Activated CD4-positive, alpha-beta memory T cell treated with anti-CD3 and anti-CD28 coated beads for 36 hours (primary cell): Measurements from ENCODE around the gene MUC2. TPM values are rescaled to one million over a fixed set of nuclear protein-coding genes. Genes with fewer than 3 reads are reported as not detected.

ENCODE experiments used
- CTCF ChIA-PET: fragments of 350-600 bp; sonication (Branson Sonifier 250); formaldehyde crosslinking; loops from one replicate; lab custom pipeline; 2021; ENCODE audit warnings: antibody characterized with exemption, inconsistent platforms; lab: Charles Lee
- POLR2A ChIA-PET: fragments of 350-600 bp; sonication (Branson Sonifier 250); formaldehyde crosslinking; loops from one replicate; lab custom pipeline; 2021; ENCODE audit warnings: antibody characterized with exemption; lab: Charles Lee
- DNase-seq: peaks from one replicate; pipeline ENCODE4 v3.0.0-alpha.2; 2020
- H3K27ac Mint-ChIP-seq: one replicate; pipeline ENCODE4 v1.8.0; 2021; ENCODE audit warnings: mixed read lengths
- H3K27me3 Mint-ChIP-seq: one replicate; pipeline ENCODE4 v1.8.0; 2021; ENCODE audit warnings: mixed read lengths
- H3K36me3 Mint-ChIP-seq: one replicate; pipeline ENCODE4 v1.8.0; 2021; ENCODE audit warnings: mixed read lengths
- H3K4me1 Mint-ChIP-seq: one replicate; pipeline ENCODE4 v1.8.0; 2021; ENCODE audit warnings: low read depth, mixed read lengths
- H3K4me3 Mint-ChIP-seq: one replicate; pipeline ENCODE4 v1.8.0; 2021; ENCODE audit warnings: mild to moderate bottlenecking, mixed read lengths
- H3K9me3 Mint-ChIP-seq: one replicate; pipeline ENCODE4 v1.8.0; 2021; ENCODE audit warnings: mixed read lengths
- intact Hi-C: fragments of 100-400 bp; cut with micrococcal nuclease; formaldehyde crosslinking; loops from one replicate; pipeline ENCODE4 v1.15.1; 2023
- total RNA-seq, 2 experiments: library from RNA; stranded (reverse); gene quantifications; one replicate each; pipeline ENCODE4 v1.2.3, GENCODE V29; 2021

MUC2 gene
- total RNA-seq, 2 experiments from 2014 or later = not detected

DNA sequence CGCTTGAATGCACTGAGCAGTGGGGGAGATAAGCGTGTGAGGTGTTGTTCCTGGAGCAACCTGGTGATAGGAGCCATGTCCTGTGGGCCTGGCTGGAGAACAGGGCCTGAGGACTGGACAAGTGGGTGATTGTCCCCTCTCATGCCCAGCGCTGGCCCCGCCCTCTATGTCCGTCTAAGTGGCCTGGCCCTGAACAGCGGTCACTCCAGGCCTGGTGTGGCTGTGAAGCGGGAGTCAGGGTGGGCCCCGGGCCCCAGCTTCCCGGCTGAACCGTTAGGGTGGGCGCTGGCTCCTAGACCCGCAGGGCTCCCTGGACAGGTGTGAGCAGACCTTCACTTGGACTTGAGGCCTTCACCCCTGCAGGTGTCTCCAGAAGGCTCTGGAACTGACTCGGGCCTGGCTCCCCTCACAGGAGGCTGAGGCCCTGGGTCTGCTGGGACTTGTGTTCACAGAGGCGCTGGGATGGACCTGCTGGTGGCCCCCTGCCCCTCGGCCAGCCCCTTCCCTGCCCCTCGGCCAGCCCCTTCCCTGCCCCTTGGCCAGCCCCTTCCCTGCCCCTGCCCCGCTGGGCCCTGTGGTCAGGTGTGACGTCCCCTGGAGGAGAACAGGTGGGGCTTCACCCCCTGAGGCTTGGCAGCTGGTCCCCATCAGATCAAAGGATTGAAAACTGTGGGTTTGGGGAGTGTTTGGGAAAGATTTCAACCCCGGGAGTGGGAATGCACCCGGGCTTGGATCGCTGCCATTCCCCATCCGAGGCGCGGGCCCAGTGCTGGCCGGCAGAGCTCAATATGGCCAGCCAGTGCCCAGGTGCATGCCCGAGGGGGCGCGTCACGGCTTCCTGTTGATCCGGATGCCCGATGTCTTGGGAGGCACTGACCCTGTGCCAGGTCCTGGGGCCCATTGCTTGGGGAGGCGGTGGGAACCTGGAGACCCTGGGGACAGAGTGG, 34.9 kb upstream of the MUC2 start:
- intact Hi-C loops = no loop called here

GRCh38 chr11:1040428-1041148, 34.1 kb upstream of the MUC2 start:
- Mint-ChIP-seq H3K27me3 (no peaks in the 10 kb centered on the region), H3K36me3 (no peaks in the 10 kb centered on the region), H3K9me3 (no peaks in the 10 kb centered on the region), H3K4me1 (no peaks in the 10 kb centered on the region), H3K27ac (no peak overlapping the region), H3K4me3 (no peak overlapping the region)
- DNase-seq = no peak
- ChIA-PET CTCF (interaction anchor here (0.5 to 1.0 kb wide), 2 partner anchors 116 to 344 kb away, joined by 3 read pairs; no protein-coding TSS in a partner anchor), POLR2A (no interaction called here)
- intact Hi-C loops = no loop called here

More for the DNA sequence above, 34.9 kb upstream of the MUC2 start:
- POLR2A ChIA-PET = no interaction called here
- H3K9me3 Mint-ChIP-seq = no peaks in the 10 kb centered on the region
- CTCF ChIA-PET = no interaction called here
- no peaks in the 10 kb centered on the region for H3K36me3 Mint-ChIP-seq
- no peak overlapping the region for H3K4me3 Mint-ChIP-seq
- H3K27ac Mint-ChIP-seq = no peak overlapping the region
- DNase-seq = no peak
- H3K4me1 Mint-ChIP-seq = no peaks in the 10 kb centered on the region
- H3K27me3 Mint-ChIP-seq = no peaks in the 10 kb centered on the region

DNA sequence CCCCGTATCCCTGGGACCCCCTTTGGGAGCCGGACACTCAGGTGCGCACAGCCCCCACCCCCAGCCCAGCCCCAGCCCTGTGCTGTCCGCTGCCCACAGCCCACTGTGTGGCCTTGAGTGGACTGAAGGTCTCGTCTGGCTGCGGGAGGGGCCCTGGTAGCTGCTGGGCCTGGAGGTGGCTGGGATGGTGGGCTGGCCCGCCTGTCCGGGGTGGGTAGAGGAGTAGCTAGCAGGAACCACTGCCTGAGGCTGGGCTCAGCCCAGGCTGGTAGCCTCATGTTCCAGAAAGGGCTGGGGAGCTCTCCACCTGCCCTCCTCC, 33.6 kb upstream of the MUC2 start:
- H3K4me1 Mint-ChIP-seq = no peaks in the 10 kb centered on the region
- no peak for DNase-seq
- H3K9me3 Mint-ChIP-seq = no peaks in the 10 kb centered on the region
- no peak overlapping the region for H3K27ac Mint-ChIP-seq
- intact Hi-C loops = no loop called here
- no peaks in the 10 kb centered on the region for H3K27me3 Mint-ChIP-seq
- ChIA-PET POLR2A (no interaction called here), CTCF (interaction anchor here (0.5 to 1.0 kb wide), 2 partner anchors 117 to 344 kb away, joined by 3 read pairs; no protein-coding TSS in a partner anchor)
- H3K4me3 Mint-ChIP-seq = no peak overlapping the region
- no peaks in the 10 kb centered on the region for H3K36me3 Mint-ChIP-seq

GRCh38 chr11:1041471-1041870, 33.2 kb upstream of the MUC2 start:
- Mint-ChIP-seq H3K27me3 (peaks cover 3% of the 10 kb centered on the region), H3K4me3 (no peak overlapping the region), H3K9me3 (no peaks in the 10 kb centered on the region), H3K36me3 (no peaks in the 10 kb centered on the region), H3K4me1 (no peaks in the 10 kb centered on the region), H3K27ac (no peak overlapping the region)
- DNase-seq = no peak
- CTCF ChIA-PET = interaction anchor here (1.0 kb wide), 1 partner anchor 117 kb away, joined by 3 read pairs; no protein-coding TSS in a partner anchor
- intact Hi-C loops = no loop called here
- POLR2A ChIA-PET = no interaction called here

- intact Hi-C loops = no loop called here
- CTCF ChIA-PET = interaction anchor here (1.0 kb wide), 1 partner anchor 118 kb away, joined by 3 read pairs; no protein-coding TSS in a partner anchor
- no peaks in the 10 kb centered on the region for H3K9me3 Mint-ChIP-seq
- POLR2A ChIA-PET = no interaction called here
- peaks cover 5% of the 10 kb centered on the region for H3K27me3 Mint-ChIP-seq
- no peaks in the 10 kb centered on the region for H3K4me1 Mint-ChIP-seq
- no peak overlapping the region for H3K4me3 Mint-ChIP-seq
- no peak overlapping the region for H3K27ac Mint-ChIP-seq
- H3K36me3 Mint-ChIP-seq = no peaks in the 10 kb centered on the region
- no peak for DNase-seq
These were observed 32.6 kb upstream of the MUC2 start for GRCh38 chr11:1041936-1042608.

DNA sequence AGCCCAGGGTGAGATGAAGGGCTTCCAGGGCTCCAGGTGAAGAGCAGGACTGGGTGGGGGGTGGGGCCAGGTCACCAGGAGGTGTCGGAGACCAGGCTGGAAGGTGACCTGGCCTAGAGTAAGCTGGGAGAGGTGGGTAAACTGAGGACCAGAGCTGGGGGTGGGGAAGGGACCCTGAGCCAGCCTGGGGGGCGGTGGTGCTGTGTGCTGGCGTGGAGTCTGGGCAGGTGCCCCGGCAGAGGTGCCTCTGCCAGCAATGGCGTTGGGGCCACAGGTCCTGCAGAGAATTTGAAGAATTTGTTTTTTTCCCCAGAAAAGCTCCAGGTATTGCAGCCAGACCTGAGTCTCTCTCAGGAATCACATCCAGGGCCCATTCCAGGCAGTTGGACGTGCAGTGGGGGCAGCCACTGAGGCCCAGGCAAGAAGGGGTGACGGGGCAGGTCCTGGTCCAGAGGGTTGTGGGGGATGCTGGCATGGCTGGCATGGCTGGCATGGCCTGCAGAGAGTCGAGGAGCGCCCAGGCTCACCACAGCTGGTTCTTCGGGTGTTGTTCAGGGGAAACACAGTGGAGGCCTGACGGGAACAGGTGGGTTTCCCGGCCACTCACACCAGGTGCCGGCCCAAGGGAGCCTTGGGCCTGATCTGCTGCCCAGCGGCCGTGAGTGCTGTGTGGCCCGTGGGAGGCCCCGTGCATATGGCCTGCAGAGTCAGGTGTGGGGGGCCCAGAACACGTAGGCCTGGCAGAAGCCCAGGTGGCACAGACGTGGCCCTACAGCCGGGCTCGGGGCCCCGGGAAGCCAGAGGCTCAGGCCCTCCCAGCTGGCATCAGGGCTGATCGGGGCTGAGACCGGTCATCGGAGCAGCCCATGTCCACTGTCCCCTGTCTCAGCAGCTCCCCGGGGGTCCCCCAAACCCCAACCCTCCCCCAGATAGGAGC, 31.8 kb upstream of the MUC2 start:
- Mint-ChIP-seq H3K27me3 (peaks cover 12% of the 10 kb centered on the region), H3K27ac (no peak overlapping the region), H3K4me3 (no peak overlapping the region), H3K9me3 (no peaks in the 10 kb centered on the region), H3K36me3 (no peaks in the 10 kb centered on the region), H3K4me1 (no peaks in the 10 kb centered on the region)
- intact Hi-C loops = no loop called here
- POLR2A ChIA-PET = no interaction called here
- DNase-seq = no peak
- CTCF ChIA-PET = no interaction called here

DNA sequence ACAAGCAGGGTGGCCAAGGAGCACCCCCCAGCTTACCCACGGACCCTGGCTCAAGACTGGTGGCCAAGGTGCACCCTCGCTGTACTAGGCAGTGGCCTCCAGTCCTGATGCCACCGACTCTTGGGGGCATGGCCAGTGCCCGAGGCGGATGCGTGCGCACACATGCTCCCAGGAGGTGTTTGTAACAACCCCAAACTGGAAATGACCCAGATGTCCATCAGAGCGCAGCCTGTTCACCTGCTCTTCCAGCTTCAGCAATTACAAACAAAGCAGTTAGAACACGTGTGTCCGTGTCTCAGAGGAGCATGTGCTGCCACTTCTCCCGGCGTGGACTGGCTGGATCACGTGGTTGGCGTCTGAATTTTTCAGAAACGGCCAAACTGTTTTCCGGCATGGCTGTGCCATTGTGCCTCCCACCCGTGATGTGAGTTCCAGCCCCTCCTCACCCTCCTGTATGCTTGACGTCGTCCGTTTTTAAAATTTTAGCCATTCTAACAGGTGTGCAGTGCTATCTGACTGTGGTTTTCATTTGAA, 31.0 kb upstream of the MUC2 start:
- no peak for DNase-seq
- no peak overlapping the region for H3K27ac Mint-ChIP-seq
- H3K36me3 Mint-ChIP-seq = no peaks in the 10 kb centered on the region
- H3K27me3 Mint-ChIP-seq = peaks cover 15% of the 10 kb centered on the region
- intact Hi-C loops = no loop called here
- H3K9me3 Mint-ChIP-seq = no peaks in the 10 kb centered on the region
- ChIA-PET CTCF (no interaction called here), POLR2A (no interaction called here)
- H3K4me3 Mint-ChIP-seq = no peak overlapping the region
- no peaks in the 10 kb centered on the region for H3K4me1 Mint-ChIP-seq

DNA sequence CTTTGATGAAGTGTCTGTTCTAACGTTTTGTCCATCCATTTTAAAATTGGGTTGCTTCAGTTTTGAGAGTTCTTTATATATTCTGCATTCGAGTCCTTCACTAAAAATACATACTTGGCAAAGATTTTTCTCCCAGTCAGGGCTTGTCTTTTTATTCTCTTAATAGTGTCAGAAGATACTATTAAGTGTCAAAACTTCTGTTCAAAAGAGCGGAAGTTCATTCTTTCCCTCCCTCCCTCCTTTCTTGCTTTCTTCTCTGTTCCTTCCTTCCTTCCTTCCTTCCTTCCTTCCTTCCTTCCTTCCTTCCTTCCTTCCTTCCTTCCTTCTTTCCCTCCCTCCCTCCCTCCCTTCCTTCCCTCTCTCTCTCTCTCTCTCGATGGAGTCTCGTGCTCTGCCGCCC, 30.5 kb upstream of the MUC2 start:
- no peak overlapping the region for H3K27ac Mint-ChIP-seq
- H3K9me3 Mint-ChIP-seq = no peaks in the 10 kb centered on the region
- no peaks in the 10 kb centered on the region for H3K36me3 Mint-ChIP-seq
- intact Hi-C loops = no loop called here
- no peak for DNase-seq
- POLR2A ChIA-PET = no interaction called here
- CTCF ChIA-PET = no interaction called here
- H3K4me1 Mint-ChIP-seq = no peaks in the 10 kb centered on the region
- no peak overlapping the region for H3K4me3 Mint-ChIP-seq
- H3K27me3 Mint-ChIP-seq = peaks cover 17% of the 10 kb centered on the region

GRCh38 chr11:1047595-1048156, 27.0 kb upstream of the MUC2 start:
- DNase-seq = no peak
- peaks cover 4% of the 10 kb centered on the region for H3K4me1 Mint-ChIP-seq
- intact Hi-C loops = no loop called here
- H3K27me3 Mint-ChIP-seq = peaks cover 24% of the 10 kb centered on the region
- H3K27ac Mint-ChIP-seq = no peak overlapping the region
- no peaks in the 10 kb centered on the region for H3K36me3 Mint-ChIP-seq
- ChIA-PET CTCF (interaction anchor here (0.6 kb wide), 1 partner anchor 200 kb away, joined by 4 read pairs; no protein-coding TSS in a partner anchor), POLR2A (no interaction called here)
- H3K4me3 Mint-ChIP-seq = no peak overlapping the region
- no peaks in the 10 kb centered on the region for H3K9me3 Mint-ChIP-seq

DNA sequence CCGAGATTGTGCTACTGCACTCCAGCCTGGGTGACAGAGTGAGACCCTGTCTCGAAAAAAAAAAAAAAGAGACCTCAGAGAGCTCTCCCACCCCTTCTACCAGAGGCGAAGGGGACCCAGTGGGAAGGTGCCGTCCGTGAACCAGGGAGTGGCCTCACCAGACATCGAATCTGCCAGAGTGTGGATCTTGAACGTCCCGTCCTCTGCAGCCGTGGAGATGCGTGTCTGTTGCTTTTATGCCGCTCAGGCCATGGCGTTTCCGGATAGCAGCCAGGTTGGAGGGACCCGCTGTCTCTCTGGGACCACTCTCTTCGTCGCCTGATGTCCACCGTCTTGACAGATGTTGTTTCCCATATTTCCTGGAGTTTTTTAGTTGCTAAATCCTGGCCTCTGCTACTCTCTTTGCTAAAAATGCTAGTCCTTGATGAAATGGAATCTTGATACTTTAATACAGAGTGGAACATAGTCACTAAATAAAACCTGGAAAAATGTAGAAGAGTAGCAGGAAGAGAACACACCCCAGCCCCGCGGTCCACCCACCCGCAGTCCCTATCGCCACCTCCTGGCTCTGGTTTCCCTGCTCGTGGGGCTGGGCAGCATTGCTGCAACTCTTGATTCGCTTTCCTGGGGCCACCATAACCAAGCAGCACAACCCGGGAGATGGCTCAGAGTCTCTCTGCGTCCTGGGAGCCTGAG, 26.2 kb upstream of the MUC2 start:
- POLR2A ChIA-PET = no interaction called here
- CTCF ChIA-PET = interaction anchor here (0.6 kb wide), 1 partner anchor 200 kb away, joined by 3 read pairs; no protein-coding TSS in a partner anchor
- Mint-ChIP-seq H3K4me1 (peaks cover 4% of the 10 kb centered on the region), H3K27me3 (peaks cover 24% of the 10 kb centered on the region), H3K27ac (no peak overlapping the region), H3K4me3 (no peak overlapping the region), H3K36me3 (no peaks in the 10 kb centered on the region), H3K9me3 (no peaks in the 10 kb centered on the region)
- no peak for DNase-seq
- intact Hi-C loops = no loop called here
